ENCODE results near the gene PYGO2.

- TF ChIP-seq POLR2A (IDR thresholded peaks at IDR 0.05; ENCODE audit: low read depth) = no peak
- TF ChIP-seq CTCF (IDR thresholded peaks at IDR 0.05) = no peak
- no peak for TF ChIP-seq POLR2AphosphoS5 (IDR thresholded peaks at IDR 0.05)
- no peak for TF ChIP-seq EP300 (IDR thresholded peaks at IDR 0.05)
Observed at GRCh38 chr1:154958681-154959425, 2.7 kb downstream of the PYGO2 start.

Measured in esophagus muscularis mucosa (tissue), 4 donors.